Measurements from ENCODE around the gene SPRED2.
A peak's percentile ranks its signal among the peaks of the same experiment; 100 is the strongest.

Gene SPRED2

GRCh38 chr2:65402323-65402722 lies 30.1 kb downstream of the SPRED2 start:
- no peak overlapping the region for H3K27ac ChIP-seq
- no peak overlapping the region for H3K9ac ChIP-seq
- peaks cover 0 to 24% (median 14%) of the 10 kb centered on the region in 11 experiments; a peak in 14 of 22 replicates for H3K9me3 ChIP-seq (replicated peaks in 1 of 11)
- peaks cover 54 to 100% (median 88%) of the 10 kb centered on the region in 11 experiments for H4K20me1 ChIP-seq
- H3K36me3 ChIP-seq = peaks cover 0 to 9% (median 0%) of the 10 kb centered on the region in 11 experiments; a peak in 3 of 22 replicates
- no peak overlapping the region for H3K4me3 ChIP-seq
- TF ChIP-seq Cebpa-rat (IDR thresholded peaks at IDR 0.05) = no peak
- H3K4me2 ChIP-seq = no peak overlapping the region
- peaks cover 7 to 15% (median 12%) of the 10 kb centered on the region in 10 experiments for H3K4me1 ChIP-seq
- no peaks in the 10 kb centered on the region for H3K27me3 ChIP-seq

GRCh38 chr2:65397122-65397521 lies 35.3 kb downstream of the SPRED2 start:
- TF ChIP-seq Cebpa-rat (IDR thresholded peaks at IDR 0.05) = no peak
- Histone ChIP-seq H3K27ac (no peak overlapping the region), H3K27me3 (no peaks in the 10 kb centered on the region), H3K4me1 (peaks cover 2 to 34% (median 18%) of the 10 kb centered on the region in 10 experiments; a peak in 16 of 20 replicates), H3K4me2 (peak overlapping the region in 5 of 11 experiments; percentile 1 to 32 (median 9); a peak in 3 of 22 replicates), H3K9me3 (replicated peaks in 1 of 11) (peaks cover 0 to 24% (median 14%) of the 10 kb centered on the region in 11 experiments; a peak in 14 of 22 replicates), H3K4me3 (no peak overlapping the region), H3K9ac (no peak overlapping the region), H4K20me1 (peaks cover 56 to 100% (median 88%) of the 10 kb centered on the region in 11 experiments), H3K36me3 (peaks cover 0 to 6% (median 0%) of the 10 kb centered on the region in 11 experiments; a peak in 3 of 22 replicates)

- peak overlapping the region in 3 of 11 experiments; percentile 1 to 32 (median 6); a peak in 3 of 22 replicates for H3K4me2 ChIP-seq
- no peaks in the 10 kb centered on the region for H3K27me3 ChIP-seq
- no peak overlapping the region for H3K9ac ChIP-seq
- H3K27ac ChIP-seq = no peak overlapping the region
- H3K36me3 ChIP-seq = peaks cover 0 to 6% (median 0%) of the 10 kb centered on the region in 11 experiments; a peak in 3 of 22 replicates
- no peak overlapping the region for H3K4me3 ChIP-seq
- peaks cover 0 to 24% (median 14%) of the 10 kb centered on the region in 11 experiments; a peak in 14 of 22 replicates for H3K9me3 ChIP-seq (replicated peaks in 1 of 11)
- peaks cover 4 to 36% (median 18%) of the 10 kb centered on the region in 10 experiments; a peak in 16 of 20 replicates for H3K4me1 ChIP-seq
- no peak for TF ChIP-seq Cebpa-rat (IDR thresholded peaks at IDR 0.05)
- H4K20me1 ChIP-seq = peaks cover 59 to 100% (median 88%) of the 10 kb centered on the region in 11 experiments
These were observed 35.9 kb downstream of the SPRED2 start for GRCh38 chr2:65396348-65397026.

GRCh38 chr2:65395621-65396347 lies 36.6 kb downstream of the SPRED2 start:
- Histone ChIP-seq H3K4me1 (peaks cover 11 to 36% (median 24%) of the 10 kb centered on the region in 10 experiments; a peak in 19 of 20 replicates), H3K27ac (no peak overlapping the region), H3K27me3 (no peaks in the 10 kb centered on the region), H3K4me3 (no peak overlapping the region), H3K9ac (no peak overlapping the region), H3K36me3 (peaks cover 0 to 6% (median 0%) of the 10 kb centered on the region in 11 experiments; a peak in 3 of 22 replicates), H3K4me2 (no peak overlapping the region; a peak in 1 of 22 replicates), H4K20me1 (peaks cover 66 to 100% (median 88%) of the 10 kb centered on the region in 11 experiments), H3K9me3 (replicated peaks in 1 of 11) (peaks cover 0 to 24% (median 14%) of the 10 kb centered on the region in 11 experiments; a peak in 14 of 22 replicates)
- no peak for TF ChIP-seq Cebpa-rat (IDR thresholded peaks at IDR 0.05)

GRCh38 chr2:65393743-65394422 lies 38.5 kb downstream of the SPRED2 start:
- H3K9me3 ChIP-seq (replicated peaks in 1 of 11) = peaks cover 0 to 13% (median 10%) of the 10 kb centered on the region in 11 experiments; a peak in 14 of 22 replicates
- H3K27ac ChIP-seq = no peak overlapping the region
- no peaks in the 10 kb centered on the region for H3K27me3 ChIP-seq
- peaks cover 0 to 6% (median 0%) of the 10 kb centered on the region in 11 experiments; a peak in 2 of 22 replicates for H3K36me3 ChIP-seq
- TF ChIP-seq Cebpa-rat (IDR thresholded peaks at IDR 0.05) = no peak
- H4K20me1 ChIP-seq = peaks cover 80 to 100% (median 97%) of the 10 kb centered on the region in 11 experiments
- H3K4me1 ChIP-seq = peaks cover 25 to 53% (median 41%) of the 10 kb centered on the region in 10 experiments
- H3K9ac ChIP-seq = no peak overlapping the region
- peak overlapping the region in 2 of 11 experiments; percentile 1 to 5; a peak in 1 of 22 replicates for H3K4me2 ChIP-seq
- no peak overlapping the region for H3K4me3 ChIP-seq

GRCh38 chr2:65393046-65393445 lies 39.4 kb downstream of the SPRED2 start:
- Histone ChIP-seq H3K9me3 (replicated peaks in 1 of 11) (peaks cover 0 to 5% (median 2%) of the 10 kb centered on the region in 11 experiments; a peak in 9 of 22 replicates), H3K4me2 (0 out of 22 replicates have a peak overlapping the region, but pooled peaks of 2 of the 11 experiments have one; percentile 27 to 31), H3K9ac (no peak overlapping the region), H3K36me3 (peaks cover 0 to 6% (median 0%) of the 10 kb centered on the region in 11 experiments; a peak in 1 of 22 replicates), H3K27me3 (no peaks in the 10 kb centered on the region), H3K27ac (no peak overlapping the region), H4K20me1 (peaks cover 88 to 100% (median 99%) of the 10 kb centered on the region in 11 experiments), H3K4me3 (no peak overlapping the region), H3K4me1 (peaks cover 28 to 60% (median 45%) of the 10 kb centered on the region in 10 experiments)
- TF ChIP-seq Cebpa-rat (IDR thresholded peaks at IDR 0.05) = no peak

GRCh38 chr2:65392609-65393008 lies 39.8 kb downstream of the SPRED2 start:
- peaks cover 92 to 100% (median 98%) of the 10 kb centered on the region in 11 experiments for H4K20me1 ChIP-seq
- no peak for TF ChIP-seq Cebpa-rat (IDR thresholded peaks at IDR 0.05)
- no peak overlapping the region for H3K9ac ChIP-seq
- H3K27ac ChIP-seq = no peak overlapping the region
- 0 out of 22 replicates have a peak, but pooled peaks cover 0 to under 1% (median 0%) of the 10 kb centered on the region in 11 experiments for H3K9me3 ChIP-seq (replicated peaks in 1 of 11)
- peak overlapping the region in 4 of 11 experiments; percentile 19 to 34 (median 29); a peak in 2 of 22 replicates for H3K4me2 ChIP-seq
- H3K27me3 ChIP-seq = no peaks in the 10 kb centered on the region
- H3K4me3 ChIP-seq = no peak overlapping the region
- H3K36me3 ChIP-seq = peaks cover 0 to 6% (median 0%) of the 10 kb centered on the region in 11 experiments; a peak in 1 of 22 replicates
- peaks cover 28 to 59% (median 44%) of the 10 kb centered on the region in 10 experiments for H3K4me1 ChIP-seq

GRCh38 chr2:65390134-65390533 lies 42.3 kb downstream of the SPRED2 start:
- Histone ChIP-seq H3K27me3 (no peaks in the 10 kb centered on the region), H4K20me1 (peaks cover 83 to 100% (median 99%) of the 10 kb centered on the region in 11 experiments), H3K4me1 (peaks cover 40 to 69% (median 53%) of the 10 kb centered on the region in 10 experiments), H3K36me3 (peaks cover 0 to 5% (median 0%) of the 10 kb centered on the region in 11 experiments; a peak in 1 of 22 replicates), H3K4me2 (peak overlapping the region in 9 of 11 experiments; percentile 6 to 71 (median 65); a peak in 16 of 22 replicates), H3K4me3 (no peak overlapping the region), H3K27ac (no peak overlapping the region), H3K9ac (no peak overlapping the region), H3K9me3 (replicated peaks in 1 of 11) (no peaks in the 10 kb centered on the region)
- no peak for TF ChIP-seq Cebpa-rat (IDR thresholded peaks at IDR 0.05)

Data from BLaER1 treated with 17β-estradiol and CSF1 and Interleukin-3, amounts not matched to agents 10 nM and 100 nM (cell line).